HG03108 (cell line): ENCODE measurements around the gene CYGB.

Experiments used
- ATAC-seq: cut with Tn5 transposase; IDR thresholded peaks from one replicate; pipeline ENCODE4 v1.9.1; 2021; ENCODE audit warnings: moderate library complexity; ENCODE audit not compliant: unreplicated experiment

Gene CYGB

DNA sequence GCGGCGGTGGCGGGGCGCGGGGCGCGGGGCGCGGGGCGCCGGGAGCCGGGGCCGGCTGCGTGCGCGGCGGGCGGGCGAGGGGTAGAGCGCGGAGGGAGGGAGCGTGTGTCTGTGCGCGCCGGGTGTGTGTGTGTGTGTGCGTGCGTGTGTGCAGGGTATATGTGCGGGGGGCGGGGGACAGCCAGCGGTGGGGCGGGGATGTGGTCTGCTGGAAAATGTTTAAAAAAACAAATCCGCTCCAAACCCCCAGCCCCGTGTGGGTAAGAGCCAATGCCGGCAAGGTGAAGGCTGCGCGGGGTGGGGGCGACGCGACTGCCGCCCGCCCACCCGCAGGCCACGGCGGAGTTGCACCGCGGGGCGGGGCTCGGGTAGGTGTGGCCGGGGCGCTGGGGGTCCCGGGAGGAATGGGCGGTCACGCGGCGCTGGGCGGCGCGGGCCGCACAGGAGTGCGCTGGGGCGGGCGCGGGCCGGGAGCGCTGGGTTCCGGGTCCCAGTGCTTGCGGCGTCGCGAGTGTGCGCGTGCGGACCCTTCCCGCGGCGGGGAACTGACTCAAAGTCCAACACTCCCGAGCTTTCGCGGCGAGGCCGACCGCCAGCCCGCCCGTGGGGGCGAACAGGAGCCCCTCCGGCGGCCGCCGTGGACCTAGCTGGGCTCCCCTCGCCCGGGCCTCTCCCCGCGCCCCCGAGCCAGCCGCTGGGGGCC, at the start of gene CYGB:
Gene CYGB (minus strand): TSS at position 132 of the 703 bp plus-strand sequence. CDS start 167 bp downstream, outside the sequence.
- no peak for ATAC-seq

DNA sequence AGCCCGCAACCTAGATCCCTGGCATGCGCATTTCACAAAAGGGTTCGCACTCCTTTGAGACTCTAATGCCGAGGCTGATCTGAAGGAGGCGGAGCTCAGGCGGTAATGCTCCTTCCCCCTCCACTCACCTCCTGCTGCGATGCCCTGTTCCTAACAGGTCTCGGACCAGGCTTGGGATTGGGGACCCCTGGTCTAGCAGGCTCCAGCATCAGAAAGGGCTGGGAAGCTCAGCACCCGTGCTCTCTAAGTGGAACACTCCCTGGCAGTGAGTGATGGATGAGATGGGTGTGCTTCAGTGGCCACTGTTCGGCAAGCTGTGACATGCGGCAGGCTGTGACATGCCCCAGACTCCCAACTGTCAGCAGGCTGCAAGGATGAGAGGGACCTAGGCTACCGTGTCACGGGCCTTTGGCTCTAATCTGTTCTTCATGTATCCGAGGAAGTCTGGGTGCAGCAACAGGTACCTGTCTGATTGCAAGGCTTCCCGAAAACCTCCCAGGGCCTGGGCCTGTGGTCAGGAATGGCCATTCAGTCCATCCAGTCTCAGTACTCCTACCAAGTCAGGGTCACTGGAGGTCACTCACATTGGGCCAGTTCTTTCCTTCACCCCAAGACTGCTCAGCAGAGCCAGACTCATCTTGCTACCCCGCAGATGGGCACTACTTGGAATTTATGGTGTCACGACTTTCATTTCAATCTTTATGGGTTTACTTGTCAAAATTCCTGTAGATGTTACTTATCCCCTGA, 49.4 kb upstream of the CYGB start:
- no peak for ATAC-seq

DNA sequence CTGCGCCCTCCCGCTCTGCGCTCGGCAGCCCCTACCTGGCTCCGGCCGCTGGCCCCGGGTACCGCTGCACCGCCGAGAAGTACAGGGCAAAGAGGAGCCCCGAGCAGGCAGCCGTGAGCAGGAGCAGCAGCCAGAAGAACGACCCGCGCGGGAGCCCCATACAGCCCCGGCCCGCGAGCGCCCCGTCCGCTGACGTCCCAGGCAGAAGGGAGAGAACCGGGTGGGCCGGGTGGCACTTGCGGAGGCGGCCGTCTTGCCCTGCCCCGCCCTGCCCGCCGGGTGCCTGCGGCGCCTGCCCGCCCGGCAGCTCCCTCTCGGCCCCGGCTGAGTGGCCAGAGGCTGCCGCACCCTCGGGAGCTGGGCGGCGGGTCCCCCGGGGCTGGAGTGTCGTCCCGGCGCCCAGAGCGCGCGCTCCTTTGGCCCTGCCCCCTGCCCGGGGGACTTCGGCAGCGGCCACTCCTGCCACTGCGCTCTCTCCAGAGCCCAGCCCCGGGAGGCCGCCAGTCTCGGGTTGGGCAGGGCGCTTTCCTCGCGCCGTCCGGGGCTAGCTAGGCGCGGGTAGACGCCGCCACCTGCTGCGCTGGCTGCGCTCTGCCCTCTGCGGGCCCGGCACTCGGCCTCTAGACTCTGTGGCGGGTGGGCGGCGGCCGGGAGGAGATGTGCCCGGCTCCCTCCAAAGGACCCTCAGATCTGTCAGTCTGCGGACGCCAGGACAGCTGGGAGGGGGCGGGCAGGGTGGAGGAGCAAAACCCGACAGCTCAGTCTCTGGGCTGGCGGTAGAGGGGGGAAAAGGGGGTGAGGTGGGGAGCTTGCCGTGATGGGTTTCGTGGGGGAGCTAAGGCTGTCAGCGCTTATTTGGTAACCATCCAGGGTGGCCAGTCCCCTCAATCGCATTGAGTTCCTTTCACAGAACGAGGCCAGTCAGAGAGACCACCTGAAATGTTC, 48.4 kb upstream of the CYGB start, which contains the start of gene ST6GALNAC2:
Gene ST6GALNAC2 (minus strand): TSS at position 212 of the 945 bp plus-strand sequence. CDS start 52 bp downstream, at position 160.
- ATAC-seq: no peak

DNA sequence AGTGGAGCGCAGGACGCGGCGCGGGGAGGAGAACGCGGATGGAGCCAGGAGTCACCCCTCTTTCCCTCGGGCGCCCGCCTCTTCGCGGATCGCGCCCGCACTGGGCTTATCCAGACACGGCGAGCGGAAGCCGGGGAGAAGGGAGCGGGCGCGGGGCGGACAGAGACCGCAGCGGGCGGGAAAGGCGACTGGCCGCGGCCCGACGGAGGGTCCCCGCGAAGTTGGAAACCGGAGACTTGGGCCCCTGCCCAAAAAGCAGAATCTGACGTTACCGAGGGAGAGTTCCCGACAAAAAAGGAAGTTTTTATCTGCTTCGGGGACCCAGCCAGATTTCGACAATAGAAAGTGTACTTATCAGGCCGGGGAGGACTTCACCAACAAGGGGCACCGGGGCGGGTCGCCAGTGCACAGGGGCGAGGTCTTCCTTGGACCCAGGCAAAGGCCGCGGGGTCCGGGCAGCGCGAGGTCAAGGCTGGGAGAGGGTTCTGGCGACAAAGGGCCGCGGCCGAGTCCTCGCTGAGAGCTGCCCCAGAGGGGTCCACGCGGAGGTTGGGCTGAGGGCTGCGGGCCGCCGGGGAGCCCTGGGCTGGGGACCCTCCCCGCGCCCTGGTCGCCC, 47.6 kb upstream of the CYGB start:
- no peak for ATAC-seq

DNA sequence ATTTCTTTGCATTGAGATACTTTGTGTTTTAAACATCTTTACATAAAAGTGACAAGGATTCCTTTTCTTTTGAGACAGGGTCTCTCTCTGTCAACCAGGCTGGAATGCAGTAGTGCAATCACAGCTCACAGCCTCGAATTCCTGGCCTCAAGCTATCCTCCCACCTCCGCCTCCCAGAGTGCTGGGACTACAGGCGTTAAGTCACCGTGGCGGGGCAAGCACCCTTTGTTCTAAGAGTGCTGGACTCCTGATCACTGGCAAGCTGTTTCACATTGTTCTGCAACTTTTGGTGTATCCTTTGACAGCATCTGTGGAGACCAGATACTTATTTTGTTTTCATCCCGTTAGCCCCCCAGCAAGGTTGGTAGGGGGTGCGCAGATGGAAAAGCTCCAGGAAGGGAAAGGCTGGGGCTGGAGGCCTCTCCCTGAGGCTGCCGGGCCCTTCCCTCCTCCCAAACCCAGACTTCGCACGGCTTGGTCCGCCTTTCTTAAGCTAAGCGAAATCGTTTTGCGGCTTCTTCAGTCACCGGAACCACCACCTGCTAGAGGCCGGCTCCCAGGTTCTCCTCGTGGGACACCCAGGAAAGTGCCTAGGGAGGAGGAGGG, 47.0 kb upstream of the CYGB start:
- no peak for ATAC-seq

DNA sequence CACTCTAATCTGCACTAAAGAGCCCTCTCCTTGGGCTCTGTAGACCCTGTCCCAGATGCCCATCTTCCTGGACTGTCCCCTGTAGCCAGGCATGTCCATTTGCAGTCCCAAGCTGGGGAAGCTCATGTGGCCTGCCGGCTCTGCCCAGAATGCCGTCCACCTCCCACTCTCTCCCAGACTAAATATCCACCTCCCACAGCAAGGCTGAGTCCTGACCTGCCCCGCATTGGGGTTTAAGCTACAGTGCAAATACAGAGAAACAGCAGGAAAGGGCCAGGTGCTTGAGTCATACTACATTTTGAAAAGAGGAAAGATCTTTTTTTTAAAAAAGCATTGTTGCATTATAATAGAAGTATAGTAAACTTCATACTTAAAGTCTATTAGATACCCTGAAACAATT, 45.2 kb upstream of the CYGB start:
- no peak for ATAC-seq

DNA sequence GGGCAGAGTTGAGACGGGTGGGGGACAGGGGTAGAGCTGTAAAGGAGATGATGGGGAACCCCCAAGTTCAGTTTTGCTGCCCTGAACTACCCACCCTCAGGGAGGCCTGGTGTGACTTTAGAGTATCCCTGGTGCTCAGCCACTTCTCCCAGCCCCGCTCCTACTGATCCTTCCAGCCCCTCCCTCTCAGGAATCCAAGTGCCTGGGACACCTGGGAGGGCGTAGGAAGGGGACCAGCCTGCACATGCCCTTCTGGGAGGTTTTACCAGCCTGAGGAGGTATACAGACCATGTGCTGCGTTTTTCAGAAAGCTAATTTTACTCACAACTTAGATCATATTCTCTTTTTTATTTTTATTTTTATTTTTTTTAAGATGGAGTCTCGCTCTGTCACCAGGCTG, 44.0 kb upstream of the CYGB start:
- no peak for ATAC-seq

DNA sequence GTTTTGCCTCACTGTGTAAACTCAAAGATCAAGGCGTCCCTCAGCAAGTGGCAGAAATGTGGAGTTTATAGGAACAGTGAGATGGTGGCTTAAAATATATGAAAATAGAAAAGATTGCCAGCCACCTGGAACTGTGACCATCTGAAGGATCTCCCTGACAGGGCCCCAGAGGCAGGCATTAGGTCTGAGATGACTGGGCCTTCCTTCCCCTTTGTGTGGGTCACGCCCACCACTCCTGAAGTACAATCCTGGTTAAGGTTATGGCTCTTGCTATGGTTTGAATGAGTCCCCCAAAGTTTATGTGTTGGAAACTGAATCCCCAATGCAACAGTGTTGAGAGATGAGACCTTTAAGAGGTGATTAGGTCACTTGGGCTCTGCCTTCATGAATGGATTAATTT, 41.8 kb upstream of the CYGB start:
- no peak for ATAC-seq

DNA sequence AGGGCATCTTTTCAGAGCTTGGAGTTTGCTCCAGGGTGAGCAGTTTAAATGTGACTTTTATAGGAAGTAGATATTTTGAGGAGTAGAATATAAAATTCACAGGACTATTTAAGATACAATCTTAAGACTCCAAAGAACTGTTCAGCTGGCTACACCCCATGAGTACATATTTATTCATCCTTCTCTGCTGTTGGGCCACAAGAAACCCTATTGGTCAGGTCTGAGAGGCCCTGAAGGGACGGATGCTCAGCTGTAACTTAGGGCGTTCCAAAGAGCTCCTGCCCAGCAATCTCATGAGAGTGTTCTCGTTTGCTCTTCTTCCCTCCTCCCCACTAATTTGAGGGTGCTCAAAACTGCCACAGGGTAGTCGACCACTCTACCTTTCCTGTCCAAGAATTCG, 40.9 kb upstream of the CYGB start:
- no peak for ATAC-seq

DNA sequence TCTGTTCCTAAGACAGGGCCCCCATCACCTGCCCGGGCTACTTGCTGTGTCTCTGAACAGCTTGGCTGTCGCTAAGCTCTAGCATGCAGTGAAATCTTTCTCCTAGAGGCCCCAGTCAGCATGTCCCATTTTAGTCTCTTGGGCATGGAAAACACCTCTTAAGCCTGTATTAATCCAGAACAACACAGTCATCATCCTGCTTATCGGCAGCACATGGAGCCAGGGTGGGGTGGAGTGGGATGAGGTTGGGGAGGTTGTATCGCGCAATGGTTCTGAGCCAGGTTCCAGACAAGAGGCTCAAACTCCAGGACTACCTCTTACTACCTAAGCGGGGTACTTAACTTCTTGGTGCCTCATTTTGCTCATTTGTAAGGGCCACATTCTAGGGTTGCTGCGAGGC, 40.4 kb upstream of the CYGB start:
- ATAC-seq: no peak

DNA sequence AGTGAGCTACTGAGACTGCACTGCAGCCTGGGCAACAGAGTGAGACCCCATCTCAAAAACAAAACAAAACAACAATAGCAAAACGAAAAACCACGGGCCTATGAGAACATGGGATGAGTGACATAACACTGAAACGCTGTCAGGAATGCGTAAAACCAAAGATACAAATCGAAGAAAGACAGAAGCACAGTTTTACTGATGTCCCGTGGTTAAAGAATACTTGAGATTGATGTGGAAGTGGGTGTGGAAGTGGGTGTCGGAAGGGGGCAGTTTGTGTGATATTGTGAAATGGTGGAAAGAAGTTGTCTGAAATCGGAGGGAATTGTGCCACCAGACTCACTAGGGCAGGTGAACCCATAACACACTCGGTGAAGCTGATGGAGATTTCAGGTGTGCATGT, 38.7 kb upstream of the CYGB start:
- no peak for ATAC-seq

DNA sequence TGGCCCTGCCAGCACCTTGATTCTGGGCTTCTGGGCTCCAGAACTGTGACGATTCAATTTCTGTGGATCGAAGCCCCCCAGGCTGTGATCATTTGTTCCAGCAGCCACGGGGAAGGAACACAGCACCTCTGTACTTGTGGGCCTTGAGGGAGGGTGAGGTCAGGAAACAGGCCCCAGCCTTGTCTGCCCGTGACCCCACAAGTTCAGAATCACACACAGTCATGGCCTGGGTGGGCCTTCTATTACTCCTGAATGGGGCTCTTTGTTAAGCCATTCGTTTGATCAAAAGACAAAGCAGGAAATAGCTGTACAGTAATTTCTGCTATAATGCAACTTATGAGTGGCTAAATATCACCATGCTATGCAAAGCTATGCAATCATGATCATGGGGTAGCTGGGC, 38.1 kb upstream of the CYGB start:
- no peak for ATAC-seq

DNA sequence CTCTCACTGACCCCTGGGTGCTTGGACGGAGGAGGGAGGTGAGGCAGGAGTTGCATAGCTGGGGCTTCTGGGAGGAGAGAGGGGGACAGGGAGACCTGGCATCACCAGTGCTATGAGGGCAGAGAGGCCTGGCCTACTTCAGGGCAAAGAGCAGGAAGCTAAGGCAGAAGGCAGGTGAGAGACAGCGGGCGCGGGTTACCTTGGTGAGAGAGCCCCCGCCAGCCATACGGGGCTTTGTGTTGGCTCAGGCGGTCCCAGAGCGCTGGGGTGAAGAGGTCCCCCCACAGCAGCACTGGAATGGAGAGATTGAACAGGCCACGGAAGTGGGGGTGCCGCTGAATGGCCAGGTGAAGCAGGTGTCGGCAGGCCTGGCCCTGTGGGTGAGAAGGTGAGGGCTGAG, 36.7 kb upstream of the CYGB start:
- no peak for ATAC-seq

DNA sequence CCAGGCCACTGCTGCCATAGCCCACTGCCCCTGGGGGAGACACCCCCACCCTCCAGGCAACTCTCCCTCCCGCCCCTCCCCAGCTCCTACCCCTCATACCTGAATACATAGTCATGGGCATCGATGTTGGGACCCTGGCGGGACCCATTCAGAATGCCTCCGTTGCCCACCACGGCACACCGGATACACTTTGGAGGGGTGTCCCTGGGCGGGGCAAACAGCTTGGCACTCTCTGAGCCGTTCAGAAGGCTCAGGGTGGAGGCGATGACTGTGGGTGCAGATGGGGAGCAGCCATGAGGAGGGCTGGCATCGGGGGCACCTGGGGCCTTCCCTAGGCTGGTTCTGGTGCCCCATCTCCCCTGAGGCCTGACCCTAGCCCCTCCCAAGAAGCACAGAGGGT, 35.6 kb upstream of the CYGB start:
- ATAC-seq: no peak

DNA sequence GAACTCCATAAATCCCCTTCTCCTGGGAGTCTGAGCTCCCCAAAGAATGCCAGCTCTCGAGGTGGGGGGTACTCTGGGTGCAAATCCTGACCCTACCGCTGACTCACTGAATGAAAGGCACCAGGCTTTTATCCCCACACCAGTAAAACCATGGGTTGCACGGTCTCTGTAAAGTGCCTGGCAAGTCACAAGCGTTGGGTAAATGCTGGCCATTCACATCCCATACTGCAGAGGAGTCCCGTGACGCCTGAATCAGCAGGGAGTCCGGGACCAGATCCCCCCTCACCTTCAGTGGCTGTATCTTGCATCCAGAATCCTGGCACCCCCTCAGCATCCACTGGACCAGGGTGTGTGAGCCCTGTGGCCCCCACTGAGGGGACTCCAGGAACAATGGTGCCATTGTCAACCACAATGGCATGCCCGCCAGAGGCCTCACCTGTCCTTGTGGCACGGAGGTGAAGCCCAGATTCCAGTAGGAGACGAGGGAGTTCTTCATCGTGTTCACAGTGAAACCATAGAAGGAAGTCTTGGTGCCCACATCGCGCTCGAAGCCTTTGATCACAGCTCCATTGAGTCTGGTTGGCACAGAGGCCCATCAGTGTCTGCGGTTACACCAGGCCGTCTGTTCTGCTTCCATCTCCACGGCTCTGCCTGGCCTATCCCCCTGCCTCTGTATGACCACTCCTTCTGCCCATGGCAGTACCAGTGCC, 34.8 kb upstream of the CYGB start:
- ATAC-seq: no peak

DNA sequence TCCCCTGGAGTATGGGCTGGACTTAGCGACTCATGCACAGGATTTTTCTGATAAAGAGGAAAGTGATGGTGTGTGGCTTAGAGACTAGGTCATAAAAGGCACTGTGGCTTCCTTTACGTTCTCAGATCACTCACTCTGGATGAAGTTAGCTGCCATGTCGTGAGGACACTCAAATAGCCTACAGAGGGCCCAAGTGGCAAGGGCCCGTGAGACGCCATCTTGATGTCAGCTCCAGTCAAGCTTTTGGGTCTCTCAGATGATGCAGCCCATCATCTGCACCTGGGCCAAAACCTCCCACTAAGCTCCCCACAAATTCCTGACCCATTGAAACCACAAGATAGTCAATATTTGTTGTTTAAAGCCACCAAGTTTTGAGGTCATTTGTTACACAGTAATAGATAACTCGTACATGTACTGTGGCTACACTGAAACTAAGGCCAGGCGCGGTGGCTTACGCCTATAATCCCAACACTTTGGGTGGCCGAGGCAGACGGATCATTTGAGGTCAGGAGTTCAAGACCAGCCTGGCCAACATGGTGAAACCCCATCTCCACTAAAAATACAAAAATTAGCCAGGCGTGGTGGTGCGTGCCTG, 33.5 kb upstream of the CYGB start:
- ATAC-seq: no peak

DNA sequence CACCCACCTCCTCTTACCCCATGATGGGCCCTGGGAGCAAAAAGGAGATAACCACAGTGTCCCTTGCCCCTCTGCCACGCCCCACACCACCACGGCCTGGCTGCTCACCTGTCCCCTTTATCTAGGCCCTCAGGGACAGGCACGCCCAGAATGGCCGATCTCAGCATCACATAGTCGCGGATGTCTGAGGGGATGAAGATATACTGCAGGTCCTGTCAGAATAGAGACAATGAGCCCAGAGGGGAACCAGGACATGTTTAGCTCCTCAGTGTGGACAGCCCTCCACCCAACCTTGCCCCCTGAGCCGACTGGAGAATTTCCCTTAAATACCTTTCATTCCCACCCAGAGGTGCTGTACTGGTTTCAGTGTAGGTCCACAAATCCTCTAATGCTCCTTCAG, 32.9 kb upstream of the CYGB start:
- no peak for ATAC-seq

DNA sequence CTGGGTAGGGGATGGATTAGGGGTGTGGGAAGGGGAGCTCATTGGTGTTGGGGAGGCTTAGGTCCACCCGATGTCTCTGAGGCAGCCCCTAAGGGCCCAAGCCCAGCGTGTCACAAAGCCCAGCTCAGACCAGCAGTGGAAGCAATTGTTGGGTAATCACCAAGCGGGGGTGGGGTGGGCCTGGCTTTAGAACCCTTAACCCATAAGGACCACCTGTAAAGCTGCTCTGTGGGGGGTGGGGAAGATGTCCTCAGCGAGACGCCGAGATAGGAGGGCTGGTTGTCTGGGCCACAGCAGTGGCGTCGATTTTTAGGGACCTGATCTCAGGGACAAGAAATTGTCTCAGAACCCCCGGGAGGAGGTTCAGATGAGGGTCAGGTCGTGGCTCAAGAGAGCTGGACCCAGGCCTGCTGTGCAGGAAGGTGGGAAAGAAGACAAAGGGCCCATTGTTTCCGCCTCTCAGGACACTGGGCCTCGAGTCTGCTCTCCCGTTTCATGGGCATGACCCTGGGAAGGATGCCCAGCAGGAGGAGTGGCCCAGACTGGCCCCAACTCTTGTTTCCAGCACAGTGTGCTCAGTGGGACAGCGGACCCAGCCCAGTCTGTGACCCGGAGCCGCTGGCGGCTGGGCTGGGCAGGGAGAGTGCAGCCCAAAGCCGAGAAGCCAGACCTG, 32.2 kb upstream of the CYGB start:
- no peak for ATAC-seq

DNA sequence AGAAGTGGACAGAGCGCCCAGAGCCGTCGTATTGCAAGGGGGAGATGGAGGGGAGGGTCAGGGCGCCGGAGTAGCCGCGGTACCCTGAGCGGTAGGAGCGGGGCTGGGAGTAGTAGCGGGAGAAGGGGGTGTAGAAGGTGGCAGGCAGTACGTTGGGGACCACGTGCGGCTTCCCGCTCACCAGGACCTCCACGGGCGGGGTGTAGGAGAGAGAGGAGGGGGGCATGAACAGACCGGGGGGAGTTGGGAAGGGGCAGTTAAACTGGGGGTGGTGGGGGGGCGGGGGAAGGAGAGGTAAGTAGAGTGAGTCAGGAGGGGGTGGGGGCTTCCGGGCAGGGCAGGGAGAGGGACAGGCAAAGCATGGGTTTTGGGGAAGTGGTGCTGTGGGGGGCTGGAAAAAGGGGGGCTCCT, 31.3 kb upstream of the CYGB start:
- ATAC-seq: no peak
